ENCODE measurements around the gene CHIC1. TPM values are rescaled to one million over a fixed set of nuclear protein-coding genes. Genes with fewer than 3 reads are reported as not detected.
"Not testable (repeated sequence)": the region's sequence is repeated elsewhere in the genome, so short reads cannot be mapped to it uniquely, and the experiment has no call there.

CHIC1 gene
- total RNA-seq, 1 donor from 2014 or later = 7.6 TPM

GRCh38 chrX:73561801-73562200 is 1.2 kb upstream of the CHIC1 start:
- DNase-seq (ENCODE audit: low spot score, unreplicated experiment) = no peak
- H3K9me3 Mint-ChIP-seq (ENCODE audit: low read depth) = peaks cover 5% of the 10 kb centered on the region
- no peak overlapping the region for H3K4me3 Mint-ChIP-seq (ENCODE audit: low read depth)
- no peaks in the 10 kb centered on the region for H3K27me3 Mint-ChIP-seq
- TF ChIP-seq CTCF (IDR thresholded peaks at IDR 0.05; ENCODE audit: unreplicated experiment) = no peak
- H3K4me1 Mint-ChIP-seq (ENCODE audit: low read depth) = peaks cover 2% of the 10 kb centered on the region
- H3K36me3 Mint-ChIP-seq (ENCODE audit: insufficient read depth) = no peaks in the 10 kb centered on the region
- H3K27ac Mint-ChIP-seq = no peak overlapping the region

GRCh38 chrX:73562458-73562857 is 539 bp upstream of the CHIC1 start:
- no peaks in the 10 kb centered on the region for H3K27me3 Mint-ChIP-seq
- peaks cover 5% of the 10 kb centered on the region for H3K9me3 Mint-ChIP-seq (ENCODE audit: low read depth)
- H3K4me1 Mint-ChIP-seq (ENCODE audit: low read depth) = peaks cover 2% of the 10 kb centered on the region
- H3K27ac Mint-ChIP-seq = peak overlapping the region; percentile 92
- H3K36me3 Mint-ChIP-seq (ENCODE audit: insufficient read depth) = no peaks in the 10 kb centered on the region
- H3K4me3 Mint-ChIP-seq (ENCODE audit: low read depth) = peak overlapping the region; percentile 98
- no peak for TF ChIP-seq CTCF (IDR thresholded peaks at IDR 0.05; ENCODE audit: unreplicated experiment)
- DNase-seq (ENCODE audit: low spot score, unreplicated experiment) = no peak

GRCh38 chrX:73563738-73564068 is 706 bp downstream of the CHIC1 start:
- Mint-ChIP-seq H3K9me3 (ENCODE audit: low read depth) (peaks cover 5% of the 10 kb centered on the region), H3K4me1 (ENCODE audit: low read depth) (peaks cover 2% of the 10 kb centered on the region), H3K27ac (peak overlapping the region; percentile 99), H3K36me3 (ENCODE audit: insufficient read depth) (no peaks in the 10 kb centered on the region), H3K4me3 (ENCODE audit: low read depth) (peak overlapping the region; percentile 98), H3K27me3 (no peaks in the 10 kb centered on the region)
- TF ChIP-seq CTCF (IDR thresholded peaks at IDR 0.05; ENCODE audit: unreplicated experiment) = no peak
- no peak for DNase-seq (ENCODE audit: low spot score, unreplicated experiment)

- H3K4me3 Mint-ChIP-seq (ENCODE audit: low read depth) = no peak overlapping the region
- TF ChIP-seq CTCF (IDR thresholded peaks at IDR 0.05; ENCODE audit: unreplicated experiment) = no peak
- H3K9me3 Mint-ChIP-seq (ENCODE audit: low read depth) = peaks cover 22% of the 10 kb centered on the region
- H3K27me3 Mint-ChIP-seq = no peaks in the 10 kb centered on the region
- H3K4me1 Mint-ChIP-seq (ENCODE audit: low read depth) = peaks cover 5% of the 10 kb centered on the region
- H3K36me3 Mint-ChIP-seq (ENCODE audit: insufficient read depth) = peaks cover 4% of the 10 kb centered on the region
- H3K27ac Mint-ChIP-seq = no peak overlapping the region
- DNase-seq (ENCODE audit: low spot score, unreplicated experiment) = no peak
These were observed 14.4 kb downstream of the CHIC1 start for GRCh38 chrX:73577361-73577760.

GRCh38 chrX:73581002-73581628 is 18.1 kb downstream of the CHIC1 start:
- Mint-ChIP-seq H3K36me3 (ENCODE audit: insufficient read depth) (no peaks in the 10 kb centered on the region), H3K4me1 (ENCODE audit: low read depth) (peaks cover 5% of the 10 kb centered on the region), H3K9me3 (ENCODE audit: low read depth) (no peaks in the 10 kb centered on the region), H3K27me3 (no peaks in the 10 kb centered on the region), H3K4me3 (ENCODE audit: low read depth) (no peak overlapping the region), H3K27ac (no peak overlapping the region)
- TF ChIP-seq CTCF (IDR thresholded peaks at IDR 0.05; ENCODE audit: unreplicated experiment) = no peak
- no peak for DNase-seq (ENCODE audit: low spot score, unreplicated experiment)

GRCh38 chrX:73597758-73598157 is 34.8 kb downstream of the CHIC1 start:
- DNase-seq (ENCODE audit: low spot score, unreplicated experiment); H3K27ac Mint-ChIP-seq; H3K27me3 Mint-ChIP-seq; H3K4me3 Mint-ChIP-seq (ENCODE audit: low read depth); H3K4me1 Mint-ChIP-seq (ENCODE audit: low read depth): not testable (repeated sequence)
- Mint-ChIP-seq H3K9me3 (ENCODE audit: low read depth) (peaks cover 22% of the 10 kb centered on the region), H3K36me3 (ENCODE audit: insufficient read depth) (peaks cover 25% of the 10 kb centered on the region)

Data from progenitor cell of endocrine pancreas (in vitro differentiated cells).